ENCODE results near the gene KRTAP1-3.
"Not testable (repeated sequence)": the region's sequence is repeated elsewhere in the genome, so short reads cannot be mapped to it uniquely, and the experiment has no call there.

Gene KRTAP1-3

DNA sequence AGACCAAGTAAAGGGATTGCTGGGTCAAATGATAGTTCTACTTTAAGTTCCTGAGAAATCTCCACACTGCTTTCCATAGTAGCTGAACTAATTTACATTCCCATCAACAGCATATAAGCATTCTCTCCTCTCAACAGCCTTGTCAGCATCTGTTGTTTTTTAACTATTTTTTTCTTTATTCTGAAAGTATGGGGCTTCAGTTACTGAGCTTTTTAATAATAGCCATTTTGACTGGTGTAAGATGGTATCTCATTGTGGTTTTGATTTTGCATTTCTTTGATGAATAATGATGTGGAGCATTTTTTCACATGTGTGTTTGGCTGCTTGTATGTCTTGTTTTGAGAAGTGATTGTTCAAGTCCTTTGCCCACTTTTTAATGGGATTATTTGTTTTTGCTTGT lies 17.9 kb upstream of the KRTAP1-3 start:
- DNase-seq = no peak

DNA sequence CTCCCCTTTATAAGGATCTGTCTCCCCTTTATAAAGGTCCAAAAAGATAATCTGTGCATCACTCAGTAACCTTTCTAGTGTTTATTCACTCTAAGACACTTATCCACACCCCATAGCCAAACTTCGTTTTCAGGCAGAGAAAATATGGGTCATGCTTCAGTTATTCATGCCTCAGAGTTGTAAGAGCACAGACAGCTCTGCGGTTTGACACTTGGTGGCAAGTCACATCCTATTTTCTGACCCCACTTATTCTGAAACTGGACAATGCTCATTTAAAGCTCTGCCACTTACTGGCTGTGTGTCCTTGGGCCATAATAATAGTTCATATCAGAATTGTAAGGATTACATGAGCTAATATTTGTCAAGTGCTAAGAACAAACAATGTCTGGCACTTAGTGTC lies 14.4 kb upstream of the KRTAP1-3 start:
- DNase-seq = no peak

DNA sequence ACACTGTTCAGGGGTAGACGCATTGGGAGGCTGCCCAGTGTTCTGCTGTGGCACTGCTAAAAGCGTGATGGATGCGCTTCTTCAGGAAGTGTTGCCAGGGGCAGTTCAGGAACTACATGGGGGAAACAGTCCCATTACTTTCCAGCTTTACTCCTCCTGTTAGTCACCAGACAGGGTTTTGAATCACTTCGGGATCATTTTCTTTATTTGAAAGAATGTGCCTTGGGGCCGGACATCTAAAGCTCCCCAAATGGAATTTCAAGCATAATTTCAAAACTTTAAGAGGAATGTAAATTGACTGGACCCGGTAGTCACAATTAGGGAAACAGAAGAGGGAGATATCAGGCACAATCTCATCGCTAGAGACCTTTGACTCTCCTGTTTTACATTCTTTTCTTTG lies 13.8 kb upstream of the KRTAP1-3 start:
- no peak for DNase-seq

DNA sequence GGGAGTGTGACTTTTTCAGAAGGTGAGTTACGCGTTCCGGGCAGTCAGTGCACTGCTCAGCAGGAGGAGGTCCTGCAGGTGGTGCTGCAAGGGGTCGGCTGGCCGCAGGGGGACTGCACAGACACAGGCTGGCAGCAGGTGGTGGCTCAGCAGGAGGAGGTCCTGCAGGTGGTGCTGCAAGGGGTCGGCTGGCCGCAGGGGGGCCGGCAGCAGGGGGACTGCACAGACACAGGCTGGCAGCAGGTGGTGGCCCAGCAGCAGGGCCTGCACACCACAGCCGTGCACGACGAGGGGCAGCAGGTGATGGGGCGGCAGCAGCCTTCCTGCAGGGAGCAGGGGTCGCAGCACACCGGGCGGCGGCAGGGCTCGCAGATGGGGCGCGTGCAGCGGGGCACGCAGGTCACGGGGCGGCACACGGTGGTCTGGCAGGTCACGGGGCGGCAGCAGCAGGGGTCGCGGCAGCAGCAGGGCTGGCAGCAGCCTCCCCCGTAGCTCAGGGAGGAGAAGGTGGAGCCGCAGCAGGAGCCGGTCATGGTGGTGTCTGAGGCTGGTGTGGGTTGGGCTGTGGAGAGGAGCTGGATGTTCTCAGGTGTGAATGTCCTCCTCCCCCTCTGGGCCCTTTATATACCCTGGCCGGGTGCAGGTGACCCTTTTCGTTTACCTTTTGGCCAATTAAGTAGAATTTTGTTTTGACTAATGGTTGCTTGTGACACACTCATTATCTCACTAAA lies 12.2 kb upstream of the KRTAP1-3 start, which contains the start of gene KRTAP2-1:
TSS of gene KRTAP2-1 (minus strand) at position 582 of the 731 bp plus-strand sequence. CDS start at position 533, 49 bp downstream.
- not testable (repeated sequence) for DNase-seq

DNA sequence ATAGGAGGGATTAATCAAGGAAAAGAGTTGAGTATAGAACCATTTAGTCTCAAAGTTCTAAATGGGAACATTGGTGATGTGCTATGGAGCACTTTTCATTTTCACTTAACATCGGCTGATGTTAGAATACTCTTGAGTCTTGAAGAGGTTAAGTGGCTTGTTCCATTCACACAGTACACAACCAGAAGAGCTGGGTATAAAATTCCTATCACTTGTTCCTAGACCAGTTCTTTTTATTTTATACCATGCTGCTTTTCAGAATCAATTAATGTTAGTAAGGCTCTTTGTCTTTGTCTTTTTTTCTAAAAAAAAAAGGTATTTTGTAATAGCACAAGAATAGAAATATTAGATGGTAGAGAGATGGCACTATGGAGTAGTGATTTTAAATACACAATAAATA lies 8.3 kb upstream of the KRTAP1-3 start:
- DNase-seq = no peak

DNA sequence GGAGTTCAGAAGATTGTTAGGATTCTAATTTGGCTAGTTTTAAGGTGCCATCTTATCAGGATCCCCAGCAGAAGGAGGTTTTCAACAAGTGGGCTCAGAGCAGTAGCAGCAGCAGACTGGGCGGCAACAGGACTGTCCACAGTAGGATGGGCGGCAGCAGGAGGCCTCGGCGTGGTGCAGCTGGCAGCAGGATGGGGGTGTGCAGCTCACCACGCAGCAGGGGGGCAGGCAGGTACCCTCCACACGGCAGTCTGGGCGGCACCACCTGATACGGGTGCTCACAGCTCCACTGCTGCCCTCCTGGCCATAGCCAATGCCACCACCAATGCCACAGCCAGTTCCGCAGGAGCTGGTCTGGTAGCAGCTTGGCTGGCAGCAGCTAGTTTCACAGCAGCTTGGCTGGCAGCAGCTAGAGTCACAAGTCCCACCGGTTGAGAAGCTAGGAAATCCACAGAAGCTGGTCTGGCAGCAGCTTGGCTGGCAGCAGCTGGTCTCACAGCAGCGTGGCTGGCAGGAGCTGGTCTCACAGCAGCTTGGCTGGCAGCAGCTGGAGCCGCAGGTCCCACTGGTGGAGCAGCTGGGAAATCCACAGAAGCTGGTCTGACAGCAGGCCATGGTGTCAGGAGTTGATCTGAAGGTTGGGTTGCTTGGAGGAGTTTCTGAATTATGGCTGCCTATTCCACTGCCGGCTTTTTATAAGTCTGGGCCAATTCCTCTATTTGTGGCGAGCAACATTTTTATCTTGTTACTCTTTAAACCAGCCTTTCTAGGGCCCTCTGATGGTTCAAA lies 6.3 kb upstream of the KRTAP1-3 start, which contains the start of gene KRTAP1-1:
TSS of gene KRTAP1-1 (minus strand) at position 668 of the 789 bp plus-strand sequence. CDS start at position 615, 53 bp downstream.
- not testable (repeated sequence) for DNase-seq

DNA sequence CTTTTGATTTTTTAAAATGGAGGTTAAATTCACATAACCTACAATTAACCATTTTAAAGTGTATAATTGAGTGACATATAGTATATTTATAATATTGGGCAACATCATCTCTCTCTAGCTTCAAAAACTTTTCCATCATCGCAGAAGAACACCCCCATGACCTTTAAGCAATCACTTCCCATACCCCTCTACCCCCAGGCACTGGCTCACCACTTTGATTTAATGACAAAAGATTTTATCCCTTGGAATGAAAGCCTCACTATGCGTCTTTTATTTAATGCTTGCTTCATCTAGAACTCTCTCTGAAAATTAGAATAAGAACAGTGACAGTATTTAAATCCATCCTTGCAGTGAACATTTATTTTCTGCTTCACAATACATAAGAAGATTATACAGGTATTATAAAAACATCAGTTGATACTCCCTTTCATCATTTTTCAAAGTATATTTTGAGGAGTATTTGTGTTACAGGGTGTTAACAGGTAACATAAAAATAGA lies 3.2 kb upstream of the KRTAP1-3 start:
- DNase-seq = no peak

DNA sequence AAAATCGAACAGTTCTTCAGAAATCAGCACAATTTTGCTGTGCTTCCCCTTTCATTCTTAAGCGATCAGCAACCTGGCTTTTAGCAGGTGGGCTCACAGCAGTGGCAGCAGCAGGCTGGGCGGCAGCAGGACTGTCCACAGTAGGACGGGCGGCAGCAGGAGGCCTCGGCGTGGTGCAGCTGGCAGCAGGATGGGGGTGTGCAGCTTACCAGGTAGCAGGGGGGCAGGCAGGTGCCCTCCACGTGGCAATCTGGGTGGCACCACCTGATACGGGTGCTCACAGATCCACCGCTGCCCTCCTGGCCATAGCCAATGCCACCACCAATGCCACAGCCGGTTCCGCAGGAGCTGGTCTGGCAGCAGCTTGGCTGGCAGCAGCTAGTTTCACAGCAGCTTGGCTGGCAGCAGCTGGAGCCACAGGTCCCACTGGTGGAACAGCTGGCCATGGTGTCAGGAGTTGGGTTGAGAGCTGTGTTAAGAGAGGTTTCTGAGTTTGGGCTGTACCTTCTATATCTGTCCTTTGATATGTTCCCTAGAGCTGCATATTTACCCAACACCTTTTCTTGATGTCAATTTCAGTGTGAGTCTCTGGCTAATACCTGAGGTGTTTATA lies 4.9 kb downstream of the KRTAP1-3 start, which contains the start of gene KRTAP1-4:
TSS of gene KRTAP1-4 (minus strand) at position 563 of the 613 bp plus-strand sequence. CDS start at position 446, 117 bp downstream.
- no peak for DNase-seq

DNA sequence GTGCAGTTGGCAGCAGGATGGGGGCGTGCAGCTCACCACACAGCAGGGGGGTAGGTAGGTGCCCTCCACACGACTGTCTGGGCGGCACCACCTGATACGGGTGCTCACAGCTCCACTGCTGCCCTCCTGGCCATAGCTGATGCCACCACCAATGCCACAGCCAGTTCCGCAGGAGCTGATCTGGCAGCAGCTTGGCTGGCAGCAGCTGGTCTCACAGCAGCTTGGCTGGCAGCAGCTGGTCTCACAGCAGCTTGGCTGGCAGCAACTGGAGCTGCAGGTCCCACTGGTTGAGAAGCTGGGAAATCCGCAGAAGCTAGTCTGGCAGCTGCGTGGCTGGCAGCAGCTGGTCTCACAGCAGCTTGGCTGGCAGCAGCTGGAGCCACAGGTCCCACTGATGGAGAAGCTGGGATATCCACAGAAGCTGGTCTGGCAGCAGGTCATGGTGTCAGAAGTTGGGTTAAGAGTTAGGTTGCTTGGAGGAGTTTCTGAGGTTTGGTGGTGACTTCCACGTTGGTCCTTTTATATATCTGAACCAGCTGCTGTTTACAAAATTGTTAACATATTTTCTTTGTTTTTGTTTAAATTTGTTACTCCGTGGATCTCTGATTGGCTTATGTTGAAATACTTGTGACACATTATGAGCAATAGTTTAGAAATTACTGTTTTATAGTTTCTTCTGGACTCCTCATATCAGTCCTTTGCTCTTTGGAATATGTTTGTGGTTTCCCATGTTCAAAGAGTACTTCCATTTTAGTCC lies 7.8 kb downstream of the KRTAP1-3 start, which contains the start of gene KRTAP1-5:
TSS of gene KRTAP1-5 (minus strand) at position 494 of the 757 bp plus-strand sequence. CDS start at position 441, 53 bp downstream.
- no peak for DNase-seq

DNA sequence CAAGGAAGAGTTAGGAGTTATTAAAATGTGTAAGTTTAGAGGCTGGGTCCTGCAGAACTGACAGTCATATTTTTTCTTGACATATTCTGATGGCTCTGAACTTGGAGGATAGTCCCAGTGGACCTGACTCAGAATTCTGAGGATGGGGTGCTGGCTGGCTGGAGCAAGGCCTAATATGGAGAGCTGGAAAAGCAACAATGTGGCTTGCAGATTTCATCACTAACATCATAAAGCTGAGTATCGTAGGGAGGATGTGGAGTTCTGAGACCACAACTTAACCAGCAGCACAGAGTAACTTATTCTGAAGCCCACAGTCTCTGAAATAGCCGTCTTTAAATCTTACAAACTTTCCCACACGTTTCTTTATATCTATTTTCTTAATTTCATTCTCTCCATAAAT lies 10.0 kb downstream of the KRTAP1-3 start:
- no peak for DNase-seq

DNA sequence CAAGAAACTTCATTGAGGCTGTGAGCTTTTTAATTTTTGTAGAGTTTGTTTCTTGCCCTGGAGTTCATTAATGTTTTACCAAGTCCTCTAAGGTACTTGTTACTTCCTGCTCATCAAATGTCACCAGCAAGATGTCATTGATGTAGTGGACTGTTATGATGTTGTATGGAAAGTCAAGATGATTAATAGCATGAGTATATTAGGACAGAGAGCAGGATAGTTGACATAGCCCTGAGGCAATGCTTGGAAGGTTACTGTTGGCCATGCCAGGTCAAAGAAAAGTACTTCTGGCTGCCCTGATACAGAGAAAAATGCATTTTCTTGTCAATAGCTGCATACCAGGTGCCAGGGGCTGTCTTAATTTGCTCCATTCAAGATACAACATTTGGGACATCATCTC lies 14.3 kb downstream of the KRTAP1-3 start:
- DNase-seq = no peak

DNA sequence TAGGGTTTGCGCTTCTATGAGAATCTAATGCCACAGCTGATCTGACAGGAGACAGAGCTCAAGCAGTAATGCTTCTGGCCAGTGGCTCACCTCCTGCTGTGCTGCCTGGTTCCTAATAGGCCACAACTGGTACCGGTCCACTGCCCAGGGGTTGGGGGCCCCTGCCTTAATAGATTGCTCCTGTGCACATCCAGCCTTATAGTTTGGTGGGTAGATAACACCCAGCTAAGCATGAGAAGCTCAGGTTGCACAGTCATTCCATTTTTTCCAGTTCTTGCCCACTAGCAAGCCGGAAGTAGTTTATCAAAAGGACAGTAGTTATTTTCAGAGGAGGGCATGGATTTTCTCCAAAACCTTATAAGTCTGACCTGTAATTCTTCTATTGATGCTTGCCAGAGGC lies 15.3 kb downstream of the KRTAP1-3 start:
- DNase-seq = no peak

DNA sequence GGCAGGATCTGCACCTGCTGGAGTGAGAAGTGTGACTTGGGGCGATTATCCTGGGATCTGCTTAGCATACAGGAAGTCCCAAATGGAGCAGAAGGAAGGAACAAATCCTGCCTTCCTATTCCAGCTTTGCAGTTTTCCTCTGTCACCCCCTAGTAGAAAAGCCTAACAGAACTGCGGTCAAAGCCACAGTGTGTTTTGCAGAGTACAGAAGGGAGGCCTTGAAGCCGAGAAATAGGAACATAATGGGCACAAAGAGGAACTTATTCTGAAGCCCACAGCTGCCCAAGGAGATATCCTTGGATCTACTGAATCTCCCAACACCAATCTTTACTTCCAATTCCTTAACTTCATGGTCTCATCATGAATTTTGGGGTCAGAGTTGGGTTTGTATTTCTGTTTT lies 16.1 kb downstream of the KRTAP1-3 start:
- DNase-seq = no peak

DNA sequence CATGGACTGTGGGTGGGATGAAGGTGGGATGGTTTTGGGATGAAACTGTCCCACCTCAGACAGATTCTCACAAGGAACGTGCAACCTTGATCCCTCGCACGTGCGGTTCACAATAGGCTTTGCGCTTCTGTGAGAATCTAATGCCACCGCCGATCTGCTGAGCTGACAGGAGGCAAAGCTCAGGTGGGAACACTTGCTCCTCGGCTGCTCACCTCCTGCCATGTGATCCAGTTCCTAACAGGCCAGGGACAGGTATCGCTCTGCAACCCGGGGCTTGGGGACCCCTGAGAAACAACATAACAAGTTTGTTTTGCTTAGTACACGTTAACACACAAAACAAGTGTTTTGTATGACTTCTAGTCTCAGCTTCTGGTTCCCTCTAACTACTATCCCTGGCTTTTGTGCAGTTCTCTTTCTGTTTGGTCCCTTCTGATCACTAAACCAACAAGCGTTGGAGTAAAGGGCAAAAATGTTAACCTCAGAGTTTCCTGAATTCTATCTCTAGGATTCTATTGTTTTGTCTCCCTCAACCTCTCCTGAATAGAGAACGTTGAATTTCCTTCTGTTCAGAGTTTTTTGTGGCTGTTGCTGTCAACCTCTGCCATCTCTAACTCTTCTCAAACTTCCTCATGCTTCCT lies 18.0 kb downstream of the KRTAP1-3 start:
- DNase-seq = no peak

DNA sequence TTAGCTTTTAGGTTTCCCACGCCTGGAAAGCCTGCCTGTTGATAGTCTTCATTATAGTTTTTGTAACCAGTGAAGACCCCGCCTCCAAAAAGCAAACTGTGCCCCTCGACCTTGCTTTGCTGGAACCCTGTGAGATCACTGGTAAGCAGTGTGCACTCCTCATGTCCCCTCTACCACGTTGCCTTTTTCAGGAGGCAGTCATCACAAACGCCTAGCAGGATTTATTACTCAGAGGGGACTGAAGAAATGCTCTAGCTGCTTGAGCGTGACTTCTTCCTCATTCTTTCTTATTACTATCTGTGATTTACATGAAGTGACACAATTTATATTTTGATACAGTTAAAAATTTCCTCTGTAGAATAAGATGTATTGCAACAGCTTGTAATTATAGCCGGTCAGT lies 19.2 kb downstream of the KRTAP1-3 start:
- DNase-seq = no peak

DNA sequence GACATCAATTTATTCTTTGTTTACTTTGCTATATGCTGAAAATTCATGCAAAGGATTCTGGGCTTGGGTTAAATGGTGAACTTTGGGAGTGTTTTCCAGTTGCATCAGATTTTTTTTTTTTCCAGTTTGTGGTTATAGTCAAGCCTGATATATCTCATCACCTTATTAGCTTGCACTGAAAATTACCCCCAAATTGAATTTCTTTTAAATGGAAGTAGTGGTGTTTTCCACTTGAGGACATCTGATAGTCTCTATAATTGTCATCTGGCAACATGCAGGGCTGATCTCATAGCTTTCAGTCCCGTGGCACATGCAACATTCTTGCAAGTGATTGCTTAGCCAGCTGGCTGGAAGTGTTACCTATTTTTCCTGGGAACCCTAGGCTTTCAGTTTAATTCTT lies 21.1 kb downstream of the KRTAP1-3 start:
- DNase-seq = no peak

DNA sequence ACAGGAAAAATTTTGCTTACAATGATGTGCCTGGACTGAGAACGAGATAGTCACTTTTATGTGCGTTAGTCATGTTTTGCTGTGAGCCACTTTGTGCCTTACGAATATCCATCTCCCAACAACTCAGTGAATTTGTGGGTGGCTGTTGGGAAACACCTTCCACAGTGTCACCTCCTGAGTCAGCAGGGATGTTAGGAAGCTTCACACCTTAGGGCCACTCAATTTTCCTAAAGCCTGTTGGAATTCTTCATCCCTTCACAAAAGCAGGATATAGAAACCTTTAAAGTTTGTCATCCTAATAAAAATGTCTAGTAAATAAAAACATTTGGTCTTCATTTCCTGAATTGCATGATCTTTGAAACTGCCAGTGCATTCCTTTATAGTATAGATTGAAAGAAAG lies 21.5 kb downstream of the KRTAP1-3 start:
- no peak for DNase-seq

DNA sequence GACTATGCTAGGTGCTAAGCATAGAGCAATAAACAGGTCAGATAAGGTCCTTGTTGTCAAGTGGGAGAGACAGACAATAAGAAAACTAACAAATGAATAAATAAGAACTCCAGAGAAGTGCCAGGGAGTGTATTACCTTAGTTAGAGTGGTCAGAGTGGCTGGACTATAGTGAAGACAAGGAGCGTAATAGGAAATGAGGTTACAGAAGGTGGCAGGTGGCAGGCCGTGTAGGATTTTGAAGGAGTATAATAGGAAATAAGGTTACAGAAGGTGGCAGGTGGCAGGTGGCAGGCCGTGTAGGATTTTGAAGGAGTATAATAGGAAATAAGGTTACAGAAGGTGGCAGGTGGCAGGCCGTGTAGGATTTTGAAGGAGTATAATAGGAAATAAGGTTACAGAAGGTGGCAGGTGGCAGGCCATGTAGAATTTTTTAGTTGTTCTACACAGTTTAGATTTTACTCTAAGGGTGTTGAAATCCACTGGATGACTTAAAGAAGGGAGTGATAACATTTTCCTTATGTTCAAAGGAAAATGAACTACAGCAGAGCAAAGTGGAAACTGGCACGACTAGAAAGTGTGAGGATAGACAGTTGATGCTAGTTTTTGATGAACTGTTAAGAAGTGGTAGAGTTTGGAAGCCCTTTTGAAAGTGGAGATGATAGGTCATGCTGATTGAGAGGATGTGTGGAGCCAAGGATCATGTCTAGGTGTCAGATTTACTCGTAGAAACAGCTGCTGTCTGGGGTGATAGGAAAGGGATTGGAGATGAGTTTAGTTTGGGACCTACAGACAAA lies 22.2 kb downstream of the KRTAP1-3 start:
- DNase-seq = no peak

DNA sequence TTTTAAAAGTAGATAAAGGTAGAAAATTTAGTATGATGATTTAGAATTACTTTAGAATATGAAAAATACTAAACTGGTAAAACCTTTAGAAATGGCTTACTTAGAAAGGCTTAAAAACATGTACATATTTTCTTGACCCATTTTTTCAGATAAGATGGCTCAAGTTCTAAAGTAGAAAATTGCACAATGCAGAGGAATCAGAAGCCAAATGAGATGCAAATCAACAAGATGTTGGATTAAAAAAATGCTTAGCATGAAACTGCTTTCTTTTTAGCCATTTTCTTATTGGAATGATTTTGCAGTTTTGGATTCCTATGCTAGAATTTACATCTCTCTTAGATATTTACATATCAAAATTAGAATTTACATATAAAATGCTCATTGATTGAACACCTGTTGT lies 24.2 kb downstream of the KRTAP1-3 start:
- DNase-seq = no peak

DNA sequence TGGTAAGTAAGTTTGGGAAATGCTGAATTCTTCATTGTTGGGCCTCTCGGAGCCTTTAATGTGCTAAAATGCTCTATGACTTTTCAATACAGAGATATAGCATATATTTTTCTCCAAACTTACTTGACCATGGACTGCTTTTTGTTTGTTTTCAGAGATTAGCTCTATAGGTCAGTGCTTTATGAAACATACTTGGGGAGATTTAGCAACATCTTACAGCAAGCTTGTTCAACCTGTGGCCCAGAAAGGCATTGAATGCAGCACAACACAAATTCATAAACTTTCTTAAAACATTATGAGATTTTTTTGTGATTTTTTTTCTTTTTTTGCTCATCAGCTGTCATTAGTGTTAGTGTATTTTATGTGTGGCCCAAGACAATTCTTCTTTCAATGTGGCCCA lies 24.7 kb downstream of the KRTAP1-3 start:
- DNase-seq = no peak

DNA sequence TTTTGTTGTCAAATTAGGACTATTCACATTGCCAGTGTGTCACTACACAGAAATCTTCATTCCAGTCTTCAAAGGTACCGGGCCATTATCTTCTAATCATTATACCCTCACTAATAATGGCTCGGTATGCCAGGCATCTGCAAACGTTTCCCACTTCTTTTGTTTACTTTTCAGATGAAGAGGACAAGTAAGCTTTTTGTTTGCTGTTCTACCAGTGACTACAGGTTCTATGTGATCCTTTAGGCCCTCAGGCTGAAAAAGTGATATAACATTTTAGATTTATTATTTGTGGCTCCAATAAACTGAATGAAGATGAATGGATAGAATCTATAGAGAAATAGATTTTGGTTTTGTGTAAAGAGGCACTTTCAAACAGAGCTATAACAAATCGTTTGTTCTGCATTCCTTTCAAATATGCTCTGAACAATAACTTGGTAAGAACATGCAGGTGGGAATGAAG lies 25.3 kb downstream of the KRTAP1-3 start:
- no peak for DNase-seq

Data from activated CD8-positive, alpha-beta memory T cell treated with anti-CD3 and anti-CD28 coated beads for 24 hours (primary cell).